Measurements from ENCODE around the gene TENM4.

TENM4 gene

DNA sequence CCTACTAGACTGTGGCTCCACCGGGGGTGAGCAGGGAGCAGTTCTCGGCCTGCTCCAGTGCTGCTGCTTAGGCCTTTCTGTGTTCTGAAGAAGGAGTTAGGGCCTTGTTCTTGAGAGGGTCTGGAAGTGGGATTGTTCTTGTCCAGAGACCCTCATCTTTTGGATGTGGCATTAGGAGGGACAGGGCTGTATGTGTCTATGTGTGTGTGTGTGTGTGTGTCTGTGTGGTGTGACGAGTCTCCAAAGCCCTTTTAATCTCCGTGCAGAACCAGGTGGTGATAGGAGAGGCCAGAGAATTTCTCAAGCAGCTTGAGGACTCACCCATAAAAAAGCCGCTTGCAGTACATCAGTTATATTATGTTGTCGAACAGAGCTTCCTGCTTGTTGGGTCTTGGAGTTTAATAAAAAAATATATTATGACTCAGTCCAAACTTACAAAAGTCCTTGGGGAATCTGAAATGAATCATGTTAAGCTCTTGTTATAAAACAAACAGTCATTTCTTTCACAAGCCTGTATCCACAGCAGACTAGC, 196.5 kb downstream of the TENM4 start:
- ATAC-seq = peak; percentile 85
- TF ChIP-seq ZNF8 (CRISPR knock-in tag; IDR thresholded peaks at IDR 0.05) (no peak), ARNTL (CRISPR knock-in tag; IDR thresholded peaks at IDR 0.05; ENCODE audit: borderline replicate concordance, low read depth) (no peak), OSR1 (CRISPR knock-in tag; IDR thresholded peaks at IDR 0.05) (no peak), RARB (CRISPR knock-in tag; IDR thresholded peaks at IDR 0.05) (no peak), ZFP3 (CRISPR knock-in tag; IDR thresholded peaks at IDR 0.05) (no peak), ZNF70 (CRISPR knock-in tag; IDR thresholded peaks at IDR 0.05) (no peak), TOX (CRISPR knock-in tag; IDR thresholded peaks at IDR 0.05; ENCODE audit: borderline replicate concordance) (no peak), ZFP30 (CRISPR knock-in tag; IDR thresholded peaks at IDR 0.05) (no peak), ZNF565 (CRISPR knock-in tag; conservative IDR thresholded peaks at IDR 0.05; ENCODE audit: low read depth) (no peak), ISL1 (CRISPR knock-in tag; IDR thresholded peaks at IDR 0.05) (no peak), BACH2 (CRISPR knock-in tag; IDR thresholded peaks at IDR 0.05; ENCODE audit: borderline replicate concordance) (no peak), ZC3H10 (CRISPR knock-in tag; IDR thresholded peaks at IDR 0.05) (no peak), GLIS3 (CRISPR knock-in tag; IDR thresholded peaks at IDR 0.05) (no peak)
- TF ChIP-seq, protein P1, sequence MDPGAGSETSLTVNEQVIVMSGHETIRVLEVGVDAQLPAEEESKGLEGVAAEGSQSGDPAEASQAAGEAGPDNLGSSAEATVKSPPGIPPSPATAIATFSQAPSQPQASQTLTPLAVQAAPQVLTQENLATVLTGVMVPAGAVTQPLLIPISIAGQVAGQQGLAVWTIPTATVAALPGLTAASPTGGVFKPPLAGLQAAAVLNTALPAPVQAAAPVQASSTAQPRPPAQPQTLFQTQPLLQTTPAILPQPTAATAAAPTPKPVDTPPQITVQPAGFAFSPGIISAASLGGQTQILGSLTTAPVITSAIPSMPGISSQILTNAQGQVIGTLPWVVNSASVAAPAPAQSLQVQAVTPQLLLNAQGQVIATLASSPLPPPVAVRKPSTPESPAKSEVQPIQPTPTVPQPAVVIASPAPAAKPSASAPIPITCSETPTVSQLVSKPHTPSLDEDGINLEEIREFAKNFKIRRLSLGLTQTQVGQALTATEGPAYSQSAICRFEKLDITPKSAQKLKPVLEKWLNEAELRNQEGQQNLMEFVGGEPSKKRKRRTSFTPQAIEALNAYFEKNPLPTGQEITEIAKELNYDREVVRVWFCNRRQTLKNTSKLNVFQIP (CRISPR knock-in tag; IDR thresholded peaks at IDR 0.05; ENCODE audit: borderline replicate concordance, low read depth) = no peak
- TF ChIP-seq, protein P2, sequence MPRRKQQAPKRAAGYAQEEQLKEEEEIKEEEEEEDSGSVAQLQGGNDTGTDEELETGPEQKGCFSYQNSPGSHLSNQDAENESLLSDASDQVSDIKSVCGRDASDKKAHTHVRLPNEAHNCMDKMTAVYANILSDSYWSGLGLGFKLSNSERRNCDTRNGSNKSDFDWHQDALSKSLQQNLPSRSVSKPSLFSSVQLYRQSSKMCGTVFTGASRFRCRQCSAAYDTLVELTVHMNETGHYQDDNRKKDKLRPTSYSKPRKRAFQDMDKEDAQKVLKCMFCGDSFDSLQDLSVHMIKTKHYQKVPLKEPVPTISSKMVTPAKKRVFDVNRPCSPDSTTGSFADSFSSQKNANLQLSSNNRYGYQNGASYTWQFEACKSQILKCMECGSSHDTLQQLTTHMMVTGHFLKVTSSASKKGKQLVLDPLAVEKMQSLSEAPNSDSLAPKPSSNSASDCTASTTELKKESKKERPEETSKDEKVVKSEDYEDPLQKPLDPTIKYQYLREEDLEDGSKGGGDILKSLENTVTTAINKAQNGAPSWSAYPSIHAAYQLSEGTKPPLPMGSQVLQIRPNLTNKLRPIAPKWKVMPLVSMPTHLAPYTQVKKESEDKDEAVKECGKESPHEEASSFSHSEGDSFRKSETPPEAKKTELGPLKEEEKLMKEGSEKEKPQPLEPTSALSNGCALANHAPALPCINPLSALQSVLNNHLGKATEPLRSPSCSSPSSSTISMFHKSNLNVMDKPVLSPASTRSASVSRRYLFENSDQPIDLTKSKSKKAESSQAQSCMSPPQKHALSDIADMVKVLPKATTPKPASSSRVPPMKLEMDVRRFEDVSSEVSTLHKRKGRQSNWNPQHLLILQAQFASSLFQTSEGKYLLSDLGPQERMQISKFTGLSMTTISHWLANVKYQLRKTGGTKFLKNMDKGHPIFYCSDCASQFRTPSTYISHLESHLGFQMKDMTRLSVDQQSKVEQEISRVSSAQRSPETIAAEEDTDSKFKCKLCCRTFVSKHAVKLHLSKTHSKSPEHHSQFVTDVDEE (CRISPR knock-in tag; IDR thresholded peaks at IDR 0.05) = no peak
- TF ChIP-seq, protein P3, sequence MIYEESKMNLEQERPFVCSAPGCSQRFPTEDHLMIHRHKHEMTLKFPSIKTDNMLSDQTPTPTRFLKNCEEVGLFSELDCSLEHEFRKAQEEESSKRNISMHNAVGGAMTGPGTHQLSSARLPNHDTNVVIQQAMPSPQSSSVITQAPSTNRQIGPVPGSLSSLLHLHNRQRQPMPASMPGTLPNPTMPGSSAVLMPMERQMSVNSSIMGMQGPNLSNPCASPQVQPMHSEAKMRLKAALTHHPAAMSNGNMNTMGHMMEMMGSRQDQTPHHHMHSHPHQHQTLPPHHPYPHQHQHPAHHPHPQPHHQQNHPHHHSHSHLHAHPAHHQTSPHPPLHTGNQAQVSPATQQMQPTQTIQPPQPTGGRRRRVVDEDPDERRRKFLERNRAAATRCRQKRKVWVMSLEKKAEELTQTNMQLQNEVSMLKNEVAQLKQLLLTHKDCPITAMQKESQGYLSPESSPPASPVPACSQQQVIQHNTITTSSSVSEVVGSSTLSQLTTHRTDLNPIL (CRISPR knock-in tag; IDR thresholded peaks at IDR 0.05; ENCODE audit: low read depth) = no peak
- TF ChIP-seq, protein P4, sequence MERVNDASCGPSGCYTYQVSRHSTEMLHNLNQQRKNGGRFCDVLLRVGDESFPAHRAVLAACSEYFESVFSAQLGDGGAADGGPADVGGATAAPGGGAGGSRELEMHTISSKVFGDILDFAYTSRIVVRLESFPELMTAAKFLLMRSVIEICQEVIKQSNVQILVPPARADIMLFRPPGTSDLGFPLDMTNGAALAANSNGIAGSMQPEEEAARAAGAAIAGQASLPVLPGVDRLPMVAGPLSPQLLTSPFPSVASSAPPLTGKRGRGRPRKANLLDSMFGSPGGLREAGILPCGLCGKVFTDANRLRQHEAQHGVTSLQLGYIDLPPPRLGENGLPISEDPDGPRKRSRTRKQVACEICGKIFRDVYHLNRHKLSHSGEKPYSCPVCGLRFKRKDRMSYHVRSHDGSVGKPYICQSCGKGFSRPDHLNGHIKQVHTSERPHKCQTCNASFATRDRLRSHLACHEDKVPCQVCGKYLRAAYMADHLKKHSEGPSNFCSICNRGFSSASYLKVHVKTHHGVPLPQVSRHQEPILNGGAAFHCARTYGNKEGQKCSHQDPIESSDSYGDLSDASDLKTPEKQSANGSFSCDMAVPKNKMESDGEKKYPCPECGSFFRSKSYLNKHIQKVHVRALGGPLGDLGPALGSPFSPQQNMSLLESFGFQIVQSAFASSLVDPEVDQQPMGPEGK (CRISPR knock-in tag; IDR thresholded peaks at IDR 0.05; ENCODE audit: borderline replicate concordance) = no peak

DNA sequence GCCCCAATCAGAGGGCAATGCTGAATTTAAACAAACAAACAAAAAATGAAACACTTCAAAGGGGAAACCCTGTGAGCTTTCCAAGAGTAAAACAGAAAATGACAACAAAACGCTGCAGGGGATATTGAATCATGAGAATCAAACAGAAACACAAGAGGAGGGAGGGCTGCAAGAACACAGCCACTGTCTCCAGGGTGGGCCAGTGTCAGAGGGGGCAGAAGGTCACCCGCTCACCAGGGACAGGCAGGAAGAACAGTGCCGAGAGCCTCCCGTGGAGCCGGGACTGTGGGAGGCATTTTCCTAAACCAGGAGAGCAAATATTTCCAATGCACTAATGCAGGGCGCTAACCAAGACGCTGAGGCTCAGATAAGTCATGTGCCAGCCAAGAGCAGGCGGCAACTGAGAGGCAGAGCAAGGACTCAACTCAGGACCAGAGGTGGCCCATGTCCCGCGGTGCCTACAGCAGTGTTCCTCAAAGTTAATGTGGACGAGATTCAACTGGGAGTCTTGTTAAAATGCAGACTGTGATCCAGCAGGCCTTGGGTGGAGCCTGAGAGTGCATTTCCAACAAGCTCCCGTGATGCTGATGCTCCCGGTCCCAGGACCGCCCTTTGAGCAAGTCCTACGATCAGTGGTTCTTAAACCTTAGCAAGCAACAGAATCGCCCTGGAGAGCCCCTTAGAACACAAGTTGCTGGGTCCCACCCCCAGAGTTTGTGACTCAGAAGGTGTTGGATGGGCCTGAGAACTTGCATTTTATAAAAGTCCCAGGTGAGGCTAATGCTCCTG, 197.2 kb downstream of the TENM4 start:
- no peak for TF ChIP-seq TOX (CRISPR knock-in tag; IDR thresholded peaks at IDR 0.05; ENCODE audit: borderline replicate concordance)
- TF ChIP-seq, protein P2 (CRISPR knock-in tag; IDR thresholded peaks at IDR 0.05) = no peak
- no peak for TF ChIP-seq ZFP30 (CRISPR knock-in tag; IDR thresholded peaks at IDR 0.05)
- TF ChIP-seq CSDC2 (CRISPR knock-in tag; IDR thresholded peaks at IDR 0.05) = no peak
- no peak for TF ChIP-seq SNAI2 (CRISPR knock-in tag; IDR thresholded peaks at IDR 0.05)
- no peak for TF ChIP-seq OSR1 (CRISPR knock-in tag; IDR thresholded peaks at IDR 0.05)
- TF ChIP-seq, protein P1 (CRISPR knock-in tag; IDR thresholded peaks at IDR 0.05; ENCODE audit: borderline replicate concordance, low read depth) = no peak
- no peak for TF ChIP-seq GLIS3 (CRISPR knock-in tag; IDR thresholded peaks at IDR 0.05)
- TF ChIP-seq ZNF565 (CRISPR knock-in tag; conservative IDR thresholded peaks at IDR 0.05; ENCODE audit: low read depth) = no peak
- TF ChIP-seq BACH2 (CRISPR knock-in tag; IDR thresholded peaks at IDR 0.05; ENCODE audit: borderline replicate concordance) = no peak
- TF ChIP-seq, protein P3 (CRISPR knock-in tag; IDR thresholded peaks at IDR 0.05; ENCODE audit: low read depth) = no peak
- no peak for ATAC-seq
